Left hindlimb (tissue), 1 donor: ENCODE results near the gene SCYGR6.

Experiments used
- DNase-seq: peaks from one replicate; pipeline ENCODE4 v3.0.0-alpha.2; 2018

SCYGR6 gene

DNA sequence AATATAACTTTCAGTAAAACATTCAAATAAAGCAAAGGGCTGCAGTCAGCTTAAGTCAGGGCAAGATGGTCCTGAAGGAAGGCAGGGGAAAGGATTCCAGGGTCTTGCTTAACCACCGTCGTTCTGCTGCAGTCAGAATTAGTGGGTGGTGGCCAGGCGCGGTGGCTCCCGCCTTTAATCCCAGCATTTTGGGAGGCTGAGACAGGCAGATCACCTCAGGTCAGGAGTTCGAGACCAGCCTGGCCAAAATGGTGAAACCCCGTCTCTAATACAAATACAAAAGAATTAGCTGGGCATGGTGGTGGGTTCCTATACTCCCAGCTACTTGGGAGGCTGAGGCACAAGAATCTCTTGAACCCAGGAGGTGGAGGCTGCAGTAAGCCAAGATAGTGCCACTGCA lies 13.6 kb downstream of the SCYGR6 start:
- no peak for DNase-seq

- DNase-seq = no peak
Observed at GRCh38 chr2:227707390-227707789, 17.2 kb downstream of the SCYGR6 start.

- DNase-seq = no peak
Observed at GRCh38 chr2:227706859-227707258, 17.7 kb downstream of the SCYGR6 start.

GRCh38 chr2:227703961-227704360 lies 20.6 kb downstream of the SCYGR6 start:
- no peak for DNase-seq

- no peak for DNase-seq
Observed at GRCh38 chr2:227703280-227703732, 21.3 kb downstream of the SCYGR6 start.

DNA sequence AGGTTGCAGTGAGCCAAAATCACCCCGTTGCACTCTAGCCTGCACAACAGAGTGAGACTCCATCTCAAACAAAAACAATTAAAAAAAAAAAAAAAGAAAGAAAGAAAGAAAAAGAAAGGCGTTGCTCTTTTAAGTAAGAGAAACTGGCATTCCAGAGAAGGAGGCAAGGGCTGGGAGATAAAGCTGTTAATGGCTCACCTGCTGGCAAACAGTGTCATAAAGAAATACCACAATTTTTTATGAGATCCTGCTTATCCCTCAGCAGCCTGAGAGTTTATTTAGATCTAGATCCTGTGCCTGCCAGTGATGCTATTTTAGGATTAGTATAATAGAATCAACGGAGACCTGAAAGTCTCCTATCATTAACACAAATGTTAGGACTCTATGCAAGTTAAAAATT lies 23.0 kb downstream of the SCYGR6 start:
- no peak for DNase-seq

GRCh38 chr2:227696990-227697679 lies 27.4 kb downstream of the SCYGR6 start:
- DNase-seq = no peak

DNA sequence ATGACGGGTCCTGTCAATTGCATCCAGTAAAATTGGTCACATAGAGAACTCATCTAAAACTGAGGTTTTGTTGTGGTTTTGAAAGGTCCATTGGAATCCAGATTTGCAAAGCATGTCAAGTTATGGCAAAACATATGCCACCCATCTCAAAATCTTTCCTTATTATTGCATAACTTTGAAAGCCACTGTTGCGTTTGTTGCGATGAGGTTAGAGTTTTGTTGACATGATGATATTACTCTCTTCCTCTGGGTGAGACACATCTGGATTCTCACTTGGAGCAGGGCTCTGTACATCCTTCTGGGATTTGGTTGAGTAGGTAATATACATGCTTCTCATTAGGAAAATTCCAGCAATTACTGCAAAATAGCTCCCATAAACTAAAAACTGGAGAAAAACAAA lies 37.4 kb downstream of the SCYGR6 start:
- DNase-seq = no peak

GRCh38 chr2:227684258-227684657 lies 40.3 kb downstream of the SCYGR6 start:
- no peak for DNase-seq

DNA sequence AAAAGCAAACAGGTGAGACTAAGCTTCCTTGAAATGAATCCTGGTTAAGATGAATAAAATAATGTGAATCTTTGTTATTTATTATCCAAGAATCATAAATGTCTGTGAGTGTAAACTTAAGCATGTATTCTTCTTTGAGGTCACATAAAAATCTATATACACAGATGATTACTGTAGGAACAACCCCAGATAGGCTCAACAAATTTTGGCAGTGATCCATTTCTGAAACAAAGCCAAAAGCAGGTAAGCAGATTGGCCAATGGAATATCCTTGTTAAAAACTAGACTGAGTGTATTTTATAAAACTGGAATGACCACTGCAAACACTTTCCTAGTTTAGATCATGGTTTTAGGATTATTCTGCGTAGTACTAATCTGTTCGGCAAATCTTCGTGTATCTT lies 46.6 kb downstream of the SCYGR6 start:
- DNase-seq = no peak

- no peak for DNase-seq
Observed at GRCh38 chr2:227674485-227674884, 50.1 kb downstream of the SCYGR6 start.
